K562 (cell line): ENCODE measurements around the gene PDZD8. TPM values are rescaled to one million over a fixed set of nuclear protein-coding genes. Genes with fewer than 3 reads are reported as not detected.

Experiments used
- ATAC-seq: fragments of 200-7000 bp; cut with Tn5 transposase; 3 replicates; pipeline ENCODE4 v1.9.1; 2020; ENCODE audit warnings: moderate library complexity
- BruUV-seq: library from RNA; stranded (reverse); fragments of 400-500 nt; replicated peaks from 2 replicates; lab custom pipeline; 2021; lab: Mats Ljungman, UMichigan
- CTCF ChIA-PET: fragments of 300-600 bp; formaldehyde crosslinking; extraction: SDS; loops from one replicate; lab custom pipeline; 2021; ENCODE audit warnings: low intra/inter-chr PET ratio; lab: Yijun Ruan, JAX
- POLR2A ChIA-PET: fragments of 300-600, 350-650 bp; sonication (Branson Sonifier 250); formaldehyde crosslinking; extraction: SDS; loops from one replicate; lab custom pipeline; 2021; ENCODE audit warnings: antibody characterized with exemption, inconsistent platforms; lab: Yijun Ruan, JAX
- DNase-seq, 4 experiments: peaks; one replicate each; pipeline versions ENCODE4 v3.0.0 to v3.0.0-alpha.2; 2011 to 2018; ENCODE audit warnings: low spot score in 3 of 4, mixed read lengths in 3 of 4; ENCODE audit errors: extremely low read depth in 1 of 4
- FAIRE-seq: peaks from 2 replicates; lab custom pipeline; 2011; peaks lifted over from hg19 to GRCh38; lab: Jason Lieb, UNC
- H2AFZ ChIP-seq: 2 replicates; pipeline ENCODE4 v1.6.0; 2011; ENCODE audit warnings: low read depth, low read length, control low read depth, inconsistent platforms
- H3K27ac ChIP-seq: fragments of 200-600 bp; 3 replicates; pipeline ENCODE4 v1.8.0; 2011; ENCODE audit warnings: low read depth, mild to moderate bottlenecking, control low read depth, inconsistent platforms, low read length, moderate library complexity, mixed read lengths; ENCODE audit errors: extremely low read depth
- H3K27me3 ChIP-seq, 2 experiments: fragments of 300-600 bp in 1 of 2; 2 replicates in 1 of 2; 3 replicates in 1 of 2; pipeline versions ENCODE4 v1.6.0 to v1.8.0; 2011; ENCODE audit warnings: inconsistent platforms in 2 of 2, low read length in 2 of 2, mild to moderate bottlenecking in 1 of 2, mixed read lengths in 1 of 2, moderate library complexity in 1 of 2; ENCODE audit not compliant: control insufficient read depth in 2 of 2, insufficient read depth in 2 of 2
- H3K36me3 ChIP-seq: fragments of 300-600 bp; 3 replicates; pipeline ENCODE4 v1.8.0; 2011; ENCODE audit warnings: mild to moderate bottlenecking, low read length, inconsistent platforms; ENCODE audit not compliant: control insufficient read depth, insufficient read depth
- H3K4me1 ChIP-seq, 2 experiments: fragments of 200-600 bp in 1 of 2; replicated peaks in 1 of 2; 2 replicates in 1 of 2; 3 replicates in 1 of 2; pipeline versions ENCODE4 v1.5.1 to v1.8.0; 2011; ENCODE audit warnings: inconsistent platforms in 2 of 2, low read length in 2 of 2, mild to moderate bottlenecking in 1 of 2, mixed read lengths in 1 of 2, moderate library complexity in 1 of 2; ENCODE audit not compliant: control insufficient read depth in 2 of 2, insufficient read depth in 2 of 2
- H3K4me2 ChIP-seq: 2 replicates; pipeline ENCODE4 v1.6.1; 2011; ENCODE audit warnings: low read length, control low read depth, inconsistent platforms, mixed read lengths; ENCODE audit not compliant: insufficient read depth
- H3K4me3 ChIP-seq: fragments of 200-600 bp; sonication (generic), shearing (Covaris generic); 2 replicates; pipeline ENCODE4 v1.5.1; 2016; ENCODE audit warnings: control low read depth, inconsistent platforms
- H3K79me2 ChIP-seq: fragments of 200-600 bp; 3 replicates; pipeline ENCODE4 v1.8.0; 2011; ENCODE audit warnings: low read length, inconsistent platforms; ENCODE audit not compliant: control insufficient read depth, insufficient read depth
- H3K9ac ChIP-seq, 2 experiments: 2 replicates each; pipeline versions ENCODE4 v1.6.0 to v1.6.1; 2011; ENCODE audit warnings: low read depth in 2 of 2, low read length in 2 of 2, control low read depth in 1 of 2, inconsistent platforms in 1 of 2, mild to moderate bottlenecking in 1 of 2, mixed read lengths in 1 of 2; ENCODE audit not compliant: insufficient read depth in 1 of 2
- H3K9me1 ChIP-seq: one replicate; pipeline ENCODE4 v1.6.0; 2011; ENCODE audit warnings: inconsistent platforms, mild to moderate bottlenecking, low read length, moderate library complexity; ENCODE audit not compliant: control insufficient read depth, insufficient read depth
- H3K9me3 ChIP-seq: replicated peaks from 2 replicates; pipeline ENCODE4 v1.5.1; 2011; ENCODE audit warnings: low read depth, low read length, inconsistent platforms; ENCODE audit not compliant: control insufficient read depth, insufficient read depth
- H4K20me1 ChIP-seq: replicated peaks from 2 replicates; pipeline ENCODE4 v1.6.1; 2011; ENCODE audit warnings: low read length, inconsistent platforms, mixed read lengths; ENCODE audit not compliant: control insufficient read depth, insufficient read depth
- ZNF134 ChIP-seq: fragments of 250-450 bp; sonication (Bioruptor Pico); conservative IDR thresholded peaks from 2 replicates; pipeline ENCODE4 v1.4.0; 2020
- WGBS: fragments of 100-300 bp; shearing (Covaris generic); methylation state at CpG from one replicate; pipeline ENCODE4 v1.1.6; 2016; ENCODE audit warnings: low coverage, mixed read lengths; ENCODE audit not compliant: insufficient coverage; ENCODE audit errors: missing lambda C conversion rate; 5-methylcytosine and 5-hydroxymethylcytosine counted together
- in situ Hi-C: fragments of 300-500 bp; cut with MboI; formaldehyde crosslinking; loops from 4 replicates; pipeline ENCODE4 v1.15.0; 2018; ENCODE audit warnings: inconsistent platforms, mixed read lengths
- intact Hi-C: fragments of 100-400 bp; cut with micrococcal nuclease; formaldehyde crosslinking; loops from 2 replicates; pipeline ENCODE4 v1.14.2; 2022
- polyA plus RNA-seq, 8 experiments: library from polyadenylated mRNA; depleted of rRNA in 4 of 8; stranded (reverse) in 5 of 8; unstranded in 3 of 8; fragments of >200 nt; fragmentation: Nextera tagmentation in 2 of 8; fragmentation: Illumina TruSeq in 1 of 8; extraction: Ambion mirVana in 2 of 8; extraction: Trizol in 1 of 8; gene quantifications; 2 replicates each; pipeline versions ENCODE4 v1.2.1 to v1.2.3, GENCODE V29; 2011 to 2014; ENCODE audit warnings: inconsistent platforms in 1 of 8, missing spikeins in 1 of 8
- total RNA-seq, 7 experiments: library from RNA; depleted of rRNA in 6 of 7; stranded (reverse); fragments of >200 nt in 6 of 7; fragmentation: Illumina TruSeq in 2 of 7; extraction: Trizol in 2 of 7; gene quantifications; 2 replicates each; pipeline versions ENCODE4 v1.2.1 to v1.2.3, GENCODE V29; 2011 to 2021; ENCODE audit warnings: low replicate concordance in 1 of 7
- TF ChIP-seq, protein P1 (sequence below): IDR thresholded peaks from 2 replicates; pipeline ENCODE4 v1.6.1; 2011; ENCODE audit warnings: borderline replicate concordance, low read depth, mild to moderate bottlenecking, moderate library complexity, low read length; ENCODE audit not compliant: insufficient read depth, poor library complexity, severe bottlenecking
- TF ChIP-seq, protein P2 (sequence below): fragments of 450-650 bp; IDR thresholded peaks from 2 replicates; pipeline ENCODE4 v1.6.1; 2016; ENCODE audit warnings: missing biosample characterization, missing genetic modification characterization

The PDZD8 gene
- total and polyA plus RNA-seq, 9 of the 15 experiments (the other 6 are each of a cell fraction or from before 2014, with no cell fraction given) = 5.5 to 53.4 (median 36.8) TPM

DNA sequence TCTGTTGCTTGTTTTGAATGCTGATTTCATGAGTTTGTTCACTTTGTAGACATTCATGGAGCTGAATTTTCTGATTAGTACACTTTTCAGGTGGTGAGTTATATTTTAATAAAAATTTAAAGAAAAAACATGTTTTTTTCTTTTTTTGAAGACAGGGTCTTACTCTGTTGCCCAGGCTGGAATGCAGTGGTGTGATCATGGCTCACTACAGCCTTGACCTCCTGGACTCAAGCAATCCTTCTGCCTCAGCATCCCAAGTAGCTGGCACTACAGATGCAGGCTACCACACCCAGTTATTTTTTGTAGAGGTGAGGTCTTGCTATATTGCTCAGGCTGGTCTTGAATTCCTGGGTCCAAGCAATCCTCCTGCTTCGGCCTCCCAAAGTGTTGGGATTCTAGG lies 23.7 kb downstream of the PDZD8 start:
- Histone ChIP-seq H3K79me2 (peaks cover 100% of the 10 kb centered on the region), H2AFZ (no peak overlapping the region), H3K4me1 (peaks cover 0 to 25% of the 10 kb centered on the region in 2 experiments; a peak in 4 of 5 replicates), H3K27ac (no peak overlapping the region), H3K9me3 (no peaks in the 10 kb centered on the region), H3K36me3 (peaks cover 4% of the 10 kb centered on the region; the same call in 1 of the 3 replicates), H3K27me3 (no peaks in the 10 kb centered on the region), H3K9me1 (no peaks in the 10 kb centered on the region), H4K20me1 (0 out of 2 replicates have a peak, but pooled peaks cover 4% of the 10 kb centered on the region), H3K4me3 (no peak overlapping the region), H3K9ac (no peak overlapping the region), H3K4me2 (no peak overlapping the region)
- TF ChIP-seq ZNF134 (CRISPR knock-in tag) = no peak
- TF ChIP-seq, protein P1, sequence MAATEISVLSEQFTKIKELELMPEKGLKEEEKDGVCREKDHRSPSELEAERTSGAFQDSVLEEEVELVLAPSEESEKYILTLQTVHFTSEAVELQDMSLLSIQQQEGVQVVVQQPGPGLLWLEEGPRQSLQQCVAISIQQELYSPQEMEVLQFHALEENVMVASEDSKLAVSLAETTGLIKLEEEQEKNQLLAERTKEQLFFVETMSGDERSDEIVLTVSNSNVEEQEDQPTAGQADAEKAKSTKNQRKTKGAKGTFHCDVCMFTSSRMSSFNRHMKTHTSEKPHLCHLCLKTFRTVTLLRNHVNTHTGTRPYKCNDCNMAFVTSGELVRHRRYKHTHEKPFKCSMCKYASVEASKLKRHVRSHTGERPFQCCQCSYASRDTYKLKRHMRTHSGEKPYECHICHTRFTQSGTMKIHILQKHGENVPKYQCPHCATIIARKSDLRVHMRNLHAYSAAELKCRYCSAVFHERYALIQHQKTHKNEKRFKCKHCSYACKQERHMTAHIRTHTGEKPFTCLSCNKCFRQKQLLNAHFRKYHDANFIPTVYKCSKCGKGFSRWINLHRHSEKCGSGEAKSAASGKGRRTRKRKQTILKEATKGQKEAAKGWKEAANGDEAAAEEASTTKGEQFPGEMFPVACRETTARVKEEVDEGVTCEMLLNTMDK = no peak
- TF ChIP-seq, protein P2, sequence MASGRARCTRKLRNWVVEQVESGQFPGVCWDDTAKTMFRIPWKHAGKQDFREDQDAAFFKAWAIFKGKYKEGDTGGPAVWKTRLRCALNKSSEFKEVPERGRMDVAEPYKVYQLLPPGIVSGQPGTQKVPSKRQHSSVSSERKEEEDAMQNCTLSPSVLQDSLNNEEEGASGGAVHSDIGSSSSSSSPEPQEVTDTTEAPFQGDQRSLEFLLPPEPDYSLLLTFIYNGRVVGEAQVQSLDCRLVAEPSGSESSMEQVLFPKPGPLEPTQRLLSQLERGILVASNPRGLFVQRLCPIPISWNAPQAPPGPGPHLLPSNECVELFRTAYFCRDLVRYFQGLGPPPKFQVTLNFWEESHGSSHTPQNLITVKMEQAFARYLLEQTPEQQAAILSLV (tag) = no peak
- no TSS peak for BruUV-seq
- 100% methylated on average over 1 of the region's 1 CpG for WGBS
- DNase-seq (no peak), FAIRE-seq (no peak), ATAC-seq (0 out of 3 replicates have a peak, but pooled peaks have one; percentile 15)
- CTCF ChIA-PET = no interaction called here
- POLR2A ChIA-PET = interaction anchor here (0.7 to 1.4 kb wide), 3 partner anchors 9 to 23 kb away, joined by 3 to 8 read pairs (median 4); no protein-coding TSS in a partner anchor
- in situ Hi-C loops (no loop called here), intact Hi-C loops (no loop called here)
